ENCODE results near the gene SUCLG2.

Gene SUCLG2

GRCh38 chr3:67423722-67424121, 230.7 kb downstream of the SUCLG2 start:
- DNase-seq (ENCODE audit: low spot score), result no peak
- no peak for TF ChIP-seq CTCF (IDR thresholded peaks at IDR 0.05; ENCODE audit: extremely low read depth, missing control alignments)

- no peak for DNase-seq (ENCODE audit: low spot score)
- no peak for TF ChIP-seq CTCF (IDR thresholded peaks at IDR 0.05; ENCODE audit: extremely low read depth, missing control alignments)
Observed at GRCh38 chr3:67421912-67422311, 232.5 kb downstream of the SUCLG2 start.

GRCh38 chr3:67419779-67420178, 234.6 kb downstream of the SUCLG2 start:
- DNase-seq (ENCODE audit: low spot score), result no peak

DNA sequence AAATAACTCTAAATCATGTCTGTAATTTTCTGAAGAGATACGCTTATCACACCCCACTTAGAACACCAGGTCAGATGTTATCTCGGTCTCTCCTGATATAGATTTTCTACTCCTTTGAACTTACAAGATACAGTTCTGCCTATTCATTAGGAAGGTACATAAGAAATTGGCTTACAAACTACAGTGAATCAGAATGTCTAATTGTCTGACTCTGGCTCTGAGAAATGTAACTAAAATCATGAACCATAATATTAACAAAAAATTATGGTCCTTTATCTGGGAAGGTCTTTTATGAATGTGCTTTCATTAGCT, 235.2 kb downstream of the SUCLG2 start:
- DNase-seq (ENCODE audit: low spot score), result no peak

More at GRCh38 chr3:67419779-67420178, 234.6 kb downstream of the SUCLG2 start:
- TF ChIP-seq CTCF (IDR thresholded peaks at IDR 0.05; ENCODE audit: extremely low read depth, missing control alignments), result no peak

GRCh38 chr3:67418426-67419217, 235.8 kb downstream of the SUCLG2 start:
- TF ChIP-seq CTCF (IDR thresholded peaks at IDR 0.05; ENCODE audit: extremely low read depth, missing control alignments), result no peak
- DNase-seq (ENCODE audit: low spot score), result no peak

More for the DNA sequence above, 235.2 kb downstream of the SUCLG2 start:
- no peak for TF ChIP-seq CTCF (IDR thresholded peaks at IDR 0.05; ENCODE audit: extremely low read depth, missing control alignments)

- TF ChIP-seq CTCF (IDR thresholded peaks at IDR 0.05; ENCODE audit: extremely low read depth, missing control alignments), result no peak
- no peak for DNase-seq (ENCODE audit: low spot score)
Observed at GRCh38 chr3:67416703-67417102, 237.7 kb downstream of the SUCLG2 start.

DNA sequence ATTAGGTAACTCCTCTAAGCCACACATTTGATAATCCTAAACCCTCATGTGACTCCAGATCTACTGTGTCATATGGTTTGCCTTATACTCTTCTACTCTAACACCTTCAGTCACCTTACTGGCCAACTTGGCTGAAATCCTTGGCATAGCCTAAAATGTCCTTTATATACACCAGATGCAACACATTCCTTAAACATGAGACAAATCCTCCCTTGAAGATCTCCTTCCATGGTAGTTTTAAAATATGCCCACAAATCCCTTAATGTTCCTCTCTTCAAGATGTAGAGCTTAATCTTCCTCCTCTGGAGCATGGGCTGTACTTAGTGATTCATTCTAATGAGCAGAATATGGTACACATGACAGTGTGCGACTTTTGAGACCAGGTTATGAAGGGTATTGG, 238.9 kb downstream of the SUCLG2 start:
- TF ChIP-seq CTCF (IDR thresholded peaks at IDR 0.05; ENCODE audit: extremely low read depth, missing control alignments), result no peak
- DNase-seq (ENCODE audit: low spot score), result no peak
